Testis (tissue), 3 donors: Measurements from ENCODE around the gene TXLNA. TPM values are rescaled to one million over a fixed set of nuclear protein-coding genes. Genes with fewer than 3 reads are reported as not detected.
"Not testable (repeated sequence)": the region's sequence is repeated elsewhere in the genome, so short reads cannot be mapped to it uniquely, and the experiment has no call there.

Experiments used
- DNase-seq: peaks from one replicate; pipeline ENCODE4 v3.0.0-alpha.2; 2019
- H3K27ac ChIP-seq, 2 donors: fragments of 200-600 bp; sonication (generic); one replicate each; pipeline ENCODE4 v1.5.1; 2019
- H3K27me3 ChIP-seq: fragments of 200-600 bp; sonication (generic); one replicate; pipeline ENCODE4 v1.5.1; 2019
- H3K36me3 ChIP-seq: fragments of 200-600 bp; sonication (generic); one replicate; pipeline ENCODE4 v1.5.1; 2017; ENCODE audit warnings: low read depth; ENCODE audit errors: missing control alignments
- H3K4me1 ChIP-seq: fragments of 200-600 bp; sonication (generic); one replicate; pipeline ENCODE4 v1.5.1; 2019
- H3K4me3 ChIP-seq, 2 donors: fragments of 200-600 bp; sonication (generic); one replicate each; pipeline ENCODE4 v1.5.1; 2017 to 2019
- H3K9me3 ChIP-seq: fragments of 200-600 bp; sonication (generic); one replicate; pipeline ENCODE4 v1.5.1; 2017
- POLR2A ChIP-seq: fragments of 450-650 bp; IDR thresholded peaks from one replicate; pipeline ENCODE4 v1.6.1; 2017; ENCODE audit warnings: antibody characterized with exemption, mild to moderate bottlenecking, moderate library complexity
- WGBS, 2 donors: methylation state at CpG; one replicate each; pipeline ENCODE4 v1.1.5; 2018; 5-methylcytosine and 5-hydroxymethylcytosine counted together
- intact Hi-C: fragments of 100-400 bp; cut with DNase I; formaldehyde crosslinking; loops from one replicate; pipeline ENCODE4 v1.15.1; 2023; ENCODE audit warnings: low total_unique reads
- polyA plus RNA-seq: library from polyadenylated mRNA; stranded (reverse); fragments of 350-450 nt; fragmentation: Illumina TruSeq; extraction: RNeasy Lipid Tissue Mini Kit (QIAGEN cat#74804); gene quantifications from one replicate; pipeline ENCODE4 v1.2.3, GENCODE V29; 2014; ENCODE audit warnings: low read depth, low replicate concordance; ENCODE audit not compliant: insufficient read depth
- total RNA-seq, 2 donors: library from RNA; depleted of rRNA; stranded (reverse); fragments of >200 nt; gene quantifications; one replicate each; pipeline ENCODE4 v1.2.3, GENCODE V29; 2016
- TF ChIP-seq, protein P1 (sequence below), 3 experiments: fragments of 450-650 bp in 2 of 3; fragments of 200-600 bp in 1 of 3; sonication (generic) in 1 of 3; IDR thresholded peaks; one replicate each; pipeline ENCODE4 v1.5.1; 2016 to 2019; ENCODE audit warnings: antibody characterized with exemption in 3 of 3, mild to moderate bottlenecking in 2 of 3, moderate library complexity in 1 of 3

TXLNA gene
- total and polyA plus RNA-seq, 3 donors from 2014 or later = 52.6 to 69.2 (median 67.6) TPM

DNA sequence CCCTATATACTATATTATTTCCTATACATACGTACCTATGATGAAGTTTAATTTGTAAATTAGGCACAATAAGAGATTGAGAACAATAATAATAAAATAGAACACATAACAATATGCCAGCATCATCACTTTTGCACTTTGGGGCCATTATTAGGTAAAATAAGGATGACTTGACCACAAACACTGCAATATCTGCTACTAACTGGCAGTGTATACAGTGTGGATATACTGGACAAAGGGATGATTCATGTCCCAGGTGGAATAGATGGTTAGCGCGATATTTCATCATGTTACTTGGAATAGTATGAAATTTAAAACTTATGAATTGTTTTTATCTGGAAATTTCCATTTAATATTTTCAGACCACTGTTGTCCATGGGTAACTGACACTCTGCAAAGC lies 35.4 kb upstream of the TXLNA start:
- Histone ChIP-seq H3K4me3 (no peak overlapping the region), H3K4me1 (no peaks in the 10 kb centered on the region), H3K9me3 (no peaks in the 10 kb centered on the region), H3K27me3 (no peaks in the 10 kb centered on the region), H3K27ac (no peak overlapping the region), H3K36me3 (no peaks in the 10 kb centered on the region)
- intact Hi-C loops = no loop called here
- no peak for DNase-seq
- TF ChIP-seq POLR2A = no peak
- TF ChIP-seq, protein P1, sequence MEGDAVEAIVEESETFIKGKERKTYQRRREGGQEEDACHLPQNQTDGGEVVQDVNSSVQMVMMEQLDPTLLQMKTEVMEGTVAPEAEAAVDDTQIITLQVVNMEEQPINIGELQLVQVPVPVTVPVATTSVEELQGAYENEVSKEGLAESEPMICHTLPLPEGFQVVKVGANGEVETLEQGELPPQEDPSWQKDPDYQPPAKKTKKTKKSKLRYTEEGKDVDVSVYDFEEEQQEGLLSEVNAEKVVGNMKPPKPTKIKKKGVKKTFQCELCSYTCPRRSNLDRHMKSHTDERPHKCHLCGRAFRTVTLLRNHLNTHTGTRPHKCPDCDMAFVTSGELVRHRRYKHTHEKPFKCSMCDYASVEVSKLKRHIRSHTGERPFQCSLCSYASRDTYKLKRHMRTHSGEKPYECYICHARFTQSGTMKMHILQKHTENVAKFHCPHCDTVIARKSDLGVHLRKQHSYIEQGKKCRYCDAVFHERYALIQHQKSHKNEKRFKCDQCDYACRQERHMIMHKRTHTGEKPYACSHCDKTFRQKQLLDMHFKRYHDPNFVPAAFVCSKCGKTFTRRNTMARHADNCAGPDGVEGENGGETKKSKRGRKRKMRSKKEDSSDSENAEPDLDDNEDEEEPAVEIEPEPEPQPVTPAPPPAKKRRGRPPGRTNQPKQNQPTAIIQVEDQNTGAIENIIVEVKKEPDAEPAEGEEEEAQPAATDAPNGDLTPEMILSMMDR (IDR thresholded peaks at IDR 0.05) = no peak
- 92 to 96% methylated on average over 3 of the region's 3 CpGs for WGBS, 2 donors

DNA sequence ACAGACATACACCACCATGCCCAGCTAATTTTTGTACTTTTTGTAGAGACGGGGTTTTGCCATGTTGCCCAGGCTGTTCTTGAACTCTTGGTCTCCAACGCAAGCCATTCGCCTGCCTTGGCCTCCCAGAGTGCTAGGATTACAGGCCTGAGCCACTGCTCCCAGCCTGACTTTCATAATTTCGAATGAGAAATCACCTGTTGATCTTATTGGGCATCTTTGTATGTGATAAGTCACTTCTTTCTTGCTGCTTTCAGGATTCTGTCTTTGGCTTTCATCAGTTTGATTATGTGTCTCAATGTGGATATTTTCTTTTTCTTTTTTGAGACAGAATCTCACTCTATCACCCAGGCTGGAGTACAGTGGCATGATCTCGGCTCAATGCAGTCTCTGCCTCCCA lies 31.7 kb upstream of the TXLNA start:
- DNase-seq, intact Hi-C loops, H3K27me3 ChIP-seq, H3K36me3 ChIP-seq, H3K9me3 ChIP-seq, H3K27ac ChIP-seq, H3K4me3 ChIP-seq, H3K4me1 ChIP-seq: not testable (repeated sequence)
- 97 to 98% methylated on average over 5 of the region's 5 CpGs for WGBS, 2 donors

DNA sequence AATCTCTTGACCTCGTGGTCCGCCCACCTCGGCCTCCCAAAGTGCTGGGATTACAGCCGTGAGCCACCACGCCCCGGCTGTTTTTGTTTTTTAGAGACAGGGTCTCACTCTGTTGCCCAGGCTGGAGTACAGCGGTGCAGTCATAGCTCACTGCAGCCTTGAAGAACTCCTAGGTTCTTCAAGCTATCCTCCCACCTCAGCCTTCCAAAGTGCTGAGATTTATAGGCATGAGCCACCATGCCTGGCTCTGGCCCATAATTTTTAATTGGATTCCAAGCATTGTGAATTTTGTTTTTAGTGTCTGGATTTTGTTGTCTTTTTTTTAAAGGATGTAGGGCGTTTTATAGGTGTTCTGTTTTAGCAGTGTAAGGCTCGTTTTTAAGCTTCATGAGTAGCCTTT lies 28.6 kb upstream of the TXLNA start:
- DNase-seq = no peak
- TF ChIP-seq, protein P1 (IDR thresholded peaks at IDR 0.05) = no peak
- TF ChIP-seq POLR2A = no peak
- Histone ChIP-seq H3K4me1 (no peaks in the 10 kb centered on the region), H3K36me3 (no peaks in the 10 kb centered on the region), H3K27ac (no peak overlapping the region), H3K9me3 (no peaks in the 10 kb centered on the region), H3K27me3 (no peaks in the 10 kb centered on the region), H3K4me3 (no peak overlapping the region)
- intact Hi-C loops = no loop called here
- 88 to 90% methylated on average over 9 of the region's 9 CpGs for WGBS, 2 donors

DNA sequence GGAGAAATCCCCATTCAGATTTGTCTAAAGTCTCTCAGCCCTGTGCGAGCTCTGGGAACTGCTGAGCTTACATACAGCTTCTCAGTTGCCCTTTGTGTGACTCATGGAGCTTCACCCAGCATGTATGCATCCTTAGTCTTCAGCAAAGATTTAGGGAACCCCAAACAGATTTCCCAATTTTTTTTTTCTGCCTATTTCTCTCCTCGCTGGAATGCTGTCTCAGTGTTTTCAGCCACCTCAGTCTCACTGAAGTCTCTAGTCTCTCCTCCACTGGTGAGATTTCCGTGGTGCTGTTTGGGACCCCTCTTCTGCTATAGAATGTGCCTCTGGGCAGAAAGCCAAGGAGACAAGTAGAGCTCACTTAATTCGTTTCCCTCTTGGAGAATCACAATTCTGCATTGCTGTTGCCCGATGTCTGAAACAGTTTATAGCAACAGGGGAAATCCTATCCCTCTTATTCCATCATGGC lies 28.1 kb upstream of the TXLNA start:
- no peak overlapping the region for H3K4me3 ChIP-seq
- no peak for DNase-seq
- 66 to 70% methylated on average over 5 of the region's 5 CpGs for WGBS, 2 donors

DNA sequence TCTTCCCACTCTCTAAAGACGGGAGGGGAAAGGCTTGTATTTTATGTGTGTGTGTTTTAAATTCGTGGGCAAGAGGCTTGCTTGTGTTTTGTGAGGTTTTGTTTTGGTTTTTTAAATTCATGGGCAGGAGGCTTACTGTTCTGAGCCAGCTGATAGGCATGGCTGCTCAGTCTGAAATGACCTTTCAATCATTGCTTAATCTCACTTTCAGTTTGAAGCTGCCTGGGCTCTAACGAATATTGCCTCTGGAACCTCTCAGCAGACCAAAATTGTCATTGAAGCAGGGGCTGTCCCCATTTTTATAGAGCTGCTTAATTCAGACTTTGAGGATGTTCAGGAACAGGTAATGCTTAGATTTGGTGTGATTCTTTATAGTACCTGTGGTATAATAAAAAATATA lies 20.3 kb upstream of the TXLNA start:
- Histone ChIP-seq H3K9me3 (no peaks in the 10 kb centered on the region), H3K4me3 (no peak overlapping the region), H3K4me1 (no peaks in the 10 kb centered on the region), H3K27ac (no peak overlapping the region), H3K27me3 (no peaks in the 10 kb centered on the region), H3K36me3 (no peaks in the 10 kb centered on the region)
- TF ChIP-seq, protein P1 (IDR thresholded peaks at IDR 0.05) = no peak
- no peak for TF ChIP-seq POLR2A
- no peak for DNase-seq
- intact Hi-C loops = no loop called here
- 76 to 83% methylated on average over 3 of the region's 3 CpGs for WGBS, 2 donors

More for the DNA sequence above, 28.1 kb upstream of the TXLNA start:
- TF ChIP-seq, protein P1 (IDR thresholded peaks at IDR 0.05) = no peak
- no peak for TF ChIP-seq POLR2A
- no peaks in the 10 kb centered on the region for H3K9me3 ChIP-seq
- intact Hi-C loops = no loop called here
- no peaks in the 10 kb centered on the region for H3K4me1 ChIP-seq
- no peaks in the 10 kb centered on the region for H3K27me3 ChIP-seq
- H3K36me3 ChIP-seq = no peaks in the 10 kb centered on the region
- H3K27ac ChIP-seq = no peak overlapping the region
